ENCODE measurements around the gene CDK17.
"Not testable (repeated sequence)": the region's sequence is repeated elsewhere in the genome, so short reads cannot be mapped to it uniquely, and the experiment has no call there.

The CDK17 gene

DNA sequence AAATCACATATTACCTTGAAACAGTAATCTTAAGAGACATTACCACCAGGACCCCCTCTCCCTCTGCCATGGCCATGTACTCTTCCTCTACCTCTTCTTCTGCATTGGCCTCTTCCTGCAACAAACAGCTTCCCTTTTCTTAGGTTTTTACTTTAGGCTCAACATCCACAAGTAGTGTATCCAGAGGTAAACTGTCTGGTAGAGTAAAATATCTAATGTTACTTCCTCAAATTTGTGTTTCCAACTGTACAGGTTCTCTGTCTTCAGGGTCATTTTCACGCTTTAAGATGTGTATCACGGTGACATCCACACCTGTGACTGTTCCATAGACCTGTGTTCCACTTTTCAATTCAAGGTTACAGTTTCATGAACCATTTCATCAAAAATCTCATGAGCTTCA, 13.4 kb downstream of the CDK17 start:
- H3K4me1 Mint-ChIP-seq (ENCODE audit: low read depth), result peaks cover 70% of the 10 kb centered on the region
- H3K36me3 Mint-ChIP-seq, result peaks cover 4% of the 10 kb centered on the region
- H3K27me3 Mint-ChIP-seq, result no peaks in the 10 kb centered on the region
- H3K4me3 Mint-ChIP-seq, result no peak overlapping the region
- H3K27ac Mint-ChIP-seq, result peak overlapping the region; percentile 51
- H3K9me3 Mint-ChIP-seq (ENCODE audit: low read depth), result peaks cover 14% of the 10 kb centered on the region

DNA sequence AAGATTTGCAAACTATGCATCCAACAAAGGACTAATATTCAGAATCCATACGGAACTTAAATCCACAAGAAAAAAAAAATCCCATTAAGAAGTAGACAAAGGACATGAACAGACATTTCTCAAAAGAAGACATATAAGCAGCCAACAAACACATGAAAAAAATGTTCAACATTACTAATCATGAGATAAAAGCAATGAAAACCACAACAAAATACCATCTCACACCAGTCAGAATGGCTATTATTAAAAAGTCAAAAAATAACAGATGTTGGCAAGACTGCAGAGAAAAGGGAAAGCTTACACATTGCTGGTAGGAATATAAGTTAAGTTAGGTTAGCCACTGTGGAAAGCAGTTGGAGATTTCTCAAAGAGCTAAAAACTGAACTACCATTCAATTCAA, 16.2 kb downstream of the CDK17 start:
- Mint-ChIP-seq H3K9me3 (ENCODE audit: low read depth) (peaks cover 14% of the 10 kb centered on the region), H3K27me3 (no peaks in the 10 kb centered on the region), H3K4me3 (no peak overlapping the region), H3K36me3 (peaks cover 4% of the 10 kb centered on the region), H3K27ac (no peak overlapping the region), H3K4me1 (ENCODE audit: low read depth) (peaks cover 76% of the 10 kb centered on the region)

DNA sequence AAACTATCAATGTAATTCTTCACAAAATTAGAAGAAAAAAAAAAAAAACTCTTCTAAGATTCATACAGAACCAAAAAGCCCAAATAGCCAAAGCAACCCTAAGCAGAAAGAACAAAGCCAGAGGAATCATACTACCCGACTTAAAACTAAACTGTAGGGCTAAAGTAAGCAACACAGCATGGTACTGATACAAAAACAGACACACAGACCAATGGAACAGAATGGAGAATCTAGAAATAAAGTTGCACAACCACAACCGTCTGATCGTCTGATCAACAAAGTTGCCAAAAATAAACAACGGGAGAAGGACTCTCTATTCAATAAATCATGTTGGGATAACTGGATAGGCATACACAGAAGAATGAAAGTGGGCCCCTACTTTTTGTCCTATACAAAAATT, 16.9 kb downstream of the CDK17 start:
- H3K36me3 Mint-ChIP-seq, result peaks cover 7% of the 10 kb centered on the region
- peaks cover 77% of the 10 kb centered on the region for H3K4me1 Mint-ChIP-seq (ENCODE audit: low read depth)
- H3K4me3 Mint-ChIP-seq, result no peak overlapping the region

DNA sequence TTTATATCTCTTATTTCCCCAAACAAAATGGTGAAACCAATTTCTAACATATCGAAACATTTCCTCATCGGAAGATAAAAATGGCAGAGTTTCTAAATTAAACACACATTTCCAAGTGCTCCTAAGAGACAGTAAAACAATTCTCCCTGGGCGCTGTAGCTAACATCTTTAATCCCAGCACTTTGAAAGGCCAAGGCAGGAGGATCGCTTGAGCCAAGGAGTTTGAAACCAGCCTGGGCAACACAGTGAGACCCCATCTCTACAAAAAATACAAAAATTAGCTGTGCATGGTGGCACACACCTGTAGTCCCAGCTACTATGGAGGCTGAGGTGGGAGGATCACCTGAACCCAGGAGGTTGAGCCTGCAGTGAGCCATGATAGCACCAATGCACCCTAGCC, 20.5 kb downstream of the CDK17 start:
- peak overlapping the region; percentile 61 for H3K27ac Mint-ChIP-seq
- not testable (repeated sequence) for H3K36me3 Mint-ChIP-seq, H3K27me3 Mint-ChIP-seq, H3K4me3 Mint-ChIP-seq
- H3K4me1 Mint-ChIP-seq (ENCODE audit: low read depth), result peaks cover 82% of the 10 kb centered on the region
- peaks cover 19% of the 10 kb centered on the region for H3K9me3 Mint-ChIP-seq (ENCODE audit: low read depth)

More for the DNA sequence above, 16.9 kb downstream of the CDK17 start:
- Mint-ChIP-seq H3K9me3 (ENCODE audit: low read depth) (peaks cover 17% of the 10 kb centered on the region), H3K27me3 (no peaks in the 10 kb centered on the region), H3K27ac (no peak overlapping the region)

DNA sequence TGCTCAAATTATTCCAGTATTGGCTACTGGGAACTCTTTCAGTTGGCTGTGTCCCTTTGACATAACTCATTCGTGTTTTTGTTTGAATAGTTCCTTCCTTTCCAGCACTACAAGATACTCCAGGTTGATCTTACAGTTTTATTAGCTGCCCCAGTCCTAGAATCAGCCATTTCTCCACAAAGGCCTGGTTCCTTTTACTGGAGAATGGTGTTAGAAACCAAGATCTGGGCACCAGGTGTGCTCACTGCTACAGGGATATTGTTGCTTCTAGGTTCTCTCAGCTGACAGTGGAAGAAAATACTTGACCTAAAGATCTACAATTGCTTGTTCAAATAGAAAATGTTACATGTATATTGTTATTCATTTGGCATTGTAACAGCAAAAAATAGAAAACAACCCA, 21.9 kb downstream of the CDK17 start:
- Mint-ChIP-seq H3K27ac (peak overlapping the region; percentile 96), H3K4me3 (peak overlapping the region; percentile 80), H3K9me3 (ENCODE audit: low read depth) (peaks cover 17% of the 10 kb centered on the region), H3K4me1 (ENCODE audit: low read depth) (peaks cover 80% of the 10 kb centered on the region), H3K27me3 (no peaks in the 10 kb centered on the region), H3K36me3 (peaks cover 5% of the 10 kb centered on the region)

DNA sequence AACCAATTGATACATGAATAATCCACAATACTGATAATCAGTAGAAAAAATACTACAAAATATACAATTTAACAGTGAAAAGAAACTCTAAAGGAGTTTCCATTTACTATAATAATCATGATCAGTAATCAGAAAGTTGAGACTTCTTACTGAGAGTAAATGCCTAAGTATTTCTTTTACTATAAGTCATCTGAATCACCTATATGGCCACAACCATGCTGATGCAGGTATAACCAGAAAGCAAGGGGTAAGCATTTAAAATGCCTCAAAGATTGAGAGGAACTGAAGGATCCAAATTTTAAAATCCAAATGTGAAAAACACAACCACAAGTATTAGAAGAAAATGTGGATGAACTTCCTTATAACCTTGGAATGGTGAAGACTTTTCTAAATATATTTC, 23.4 kb downstream of the CDK17 start:
- Mint-ChIP-seq H3K4me1 (ENCODE audit: low read depth) (peaks cover 79% of the 10 kb centered on the region), H3K27ac (peak overlapping the region; percentile 96), H3K36me3 (peaks cover 5% of the 10 kb centered on the region), H3K27me3 (no peaks in the 10 kb centered on the region), H3K9me3 (ENCODE audit: low read depth) (peaks cover 6% of the 10 kb centered on the region), H3K4me3 (peak overlapping the region; percentile 80)

DNA sequence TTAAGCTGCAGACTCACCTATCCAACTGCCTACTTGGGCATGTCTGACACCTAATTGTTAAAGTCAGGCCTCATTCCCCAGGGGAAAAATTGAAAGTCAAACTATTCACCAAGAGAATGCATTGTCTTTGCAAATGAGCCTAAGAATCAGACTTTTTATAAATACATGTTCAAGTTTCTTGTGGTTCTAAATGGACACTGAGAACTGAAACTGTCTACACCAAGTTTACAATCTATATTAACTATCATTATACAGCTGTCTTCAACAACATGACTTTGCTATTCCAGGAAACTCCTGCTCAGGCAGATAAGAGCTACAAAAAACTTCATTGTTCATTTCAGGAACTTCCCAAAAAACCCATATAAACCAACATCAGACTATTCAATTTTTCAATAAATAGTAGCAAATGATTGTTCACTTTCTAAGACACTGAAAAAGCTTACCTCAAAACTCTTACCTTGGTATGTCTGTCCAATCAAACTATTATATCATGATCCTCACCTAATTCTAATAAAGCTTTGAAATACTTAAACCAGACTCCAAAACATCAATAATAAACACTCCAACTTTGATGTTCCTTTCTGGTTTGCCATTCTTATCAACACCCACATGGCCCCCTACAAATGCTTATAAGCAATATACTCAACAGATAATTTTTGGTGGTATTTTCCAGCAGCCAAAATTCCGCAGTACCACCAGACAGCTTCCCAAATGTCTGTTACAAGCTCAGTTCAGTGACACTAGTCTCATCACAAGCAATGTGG, 24.2 kb downstream of the CDK17 start:
- H3K4me3 Mint-ChIP-seq, result peak overlapping the region; percentile 22
- H3K4me1 Mint-ChIP-seq (ENCODE audit: low read depth), result peaks cover 82% of the 10 kb centered on the region
- H3K36me3 Mint-ChIP-seq, result peaks cover 5% of the 10 kb centered on the region
- peak overlapping the region; percentile 96 for H3K27ac Mint-ChIP-seq
- no peaks in the 10 kb centered on the region for H3K27me3 Mint-ChIP-seq
- peaks cover 6% of the 10 kb centered on the region for H3K9me3 Mint-ChIP-seq (ENCODE audit: low read depth)

DNA sequence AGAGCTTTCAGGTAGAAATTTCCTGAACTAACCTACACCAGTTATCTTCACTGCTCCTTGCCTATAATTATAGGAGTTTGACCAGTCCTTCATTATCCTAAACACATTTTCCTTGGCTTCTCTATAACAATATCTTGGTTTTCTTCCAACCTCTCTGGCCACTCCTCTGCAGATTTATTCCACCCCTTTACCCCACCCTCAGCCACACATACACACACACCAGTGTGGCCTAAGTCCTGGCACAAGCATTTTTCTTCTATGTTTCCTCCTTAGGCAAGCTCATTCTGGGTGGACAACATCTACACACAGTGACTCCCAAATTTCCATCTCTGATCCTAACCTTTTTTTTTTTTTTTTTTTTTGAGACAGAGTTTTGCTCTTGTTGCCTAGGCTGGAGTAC, 25.1 kb downstream of the CDK17 start:
- H3K36me3 Mint-ChIP-seq, result peaks cover 6% of the 10 kb centered on the region

DNA sequence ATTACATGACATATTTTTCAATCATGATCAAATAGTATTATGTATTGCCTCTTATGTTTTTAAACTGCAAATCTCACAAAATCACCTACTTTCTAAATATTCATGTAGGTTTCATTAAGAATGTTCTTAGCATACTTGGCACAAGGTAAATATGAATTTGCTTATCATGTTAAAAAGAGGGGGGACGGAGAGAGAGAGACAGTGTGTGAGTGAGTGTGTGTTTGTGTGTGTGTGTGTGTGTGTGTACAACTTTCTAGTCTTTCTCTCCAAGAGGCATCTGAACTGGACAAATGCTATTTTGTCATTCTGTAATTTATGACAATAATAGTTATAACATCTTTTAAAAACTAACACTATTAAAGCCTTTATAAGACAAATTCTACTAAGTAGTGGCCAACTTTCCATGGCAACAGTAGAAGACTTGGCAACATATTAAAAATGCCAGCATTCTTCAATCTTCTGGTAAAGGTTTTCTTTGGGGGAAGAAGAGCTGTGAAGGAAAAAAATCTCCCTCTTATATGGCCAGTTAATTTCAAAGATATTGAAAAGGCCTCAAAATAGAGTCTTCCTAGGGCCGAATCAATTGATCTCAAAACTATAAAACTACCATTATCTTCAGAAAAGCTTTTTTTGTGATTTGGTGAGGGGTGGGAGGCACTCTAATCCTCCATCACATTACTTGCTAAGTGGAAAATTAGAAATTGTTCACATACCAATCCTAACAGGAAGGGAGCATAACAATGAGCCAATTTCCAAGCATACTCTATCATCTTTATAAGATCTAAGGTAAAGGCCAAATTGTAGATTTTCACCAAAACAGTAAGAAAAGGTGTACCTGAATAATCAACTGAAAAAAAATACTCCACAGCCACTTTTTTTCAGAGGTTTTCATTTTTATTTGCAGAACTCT, 28.2 kb downstream of the CDK17 start:
- H3K9me3 Mint-ChIP-seq (ENCODE audit: low read depth), result no peaks in the 10 kb centered on the region
- H3K27me3 Mint-ChIP-seq, result no peaks in the 10 kb centered on the region
- H3K27ac Mint-ChIP-seq, result peak overlapping the region; percentile 68
- no peak overlapping the region for H3K4me3 Mint-ChIP-seq
- peaks cover 84% of the 10 kb centered on the region for H3K4me1 Mint-ChIP-seq (ENCODE audit: low read depth)
- peaks cover 6% of the 10 kb centered on the region for H3K36me3 Mint-ChIP-seq

More for the DNA sequence above, 25.1 kb downstream of the CDK17 start:
- no peak overlapping the region for H3K4me3 Mint-ChIP-seq
- peaks cover 78% of the 10 kb centered on the region for H3K4me1 Mint-ChIP-seq (ENCODE audit: low read depth)
- H3K9me3 Mint-ChIP-seq (ENCODE audit: low read depth), result peaks cover 6% of the 10 kb centered on the region
- peak overlapping the region; percentile 96 for H3K27ac Mint-ChIP-seq
- no peaks in the 10 kb centered on the region for H3K27me3 Mint-ChIP-seq

DNA sequence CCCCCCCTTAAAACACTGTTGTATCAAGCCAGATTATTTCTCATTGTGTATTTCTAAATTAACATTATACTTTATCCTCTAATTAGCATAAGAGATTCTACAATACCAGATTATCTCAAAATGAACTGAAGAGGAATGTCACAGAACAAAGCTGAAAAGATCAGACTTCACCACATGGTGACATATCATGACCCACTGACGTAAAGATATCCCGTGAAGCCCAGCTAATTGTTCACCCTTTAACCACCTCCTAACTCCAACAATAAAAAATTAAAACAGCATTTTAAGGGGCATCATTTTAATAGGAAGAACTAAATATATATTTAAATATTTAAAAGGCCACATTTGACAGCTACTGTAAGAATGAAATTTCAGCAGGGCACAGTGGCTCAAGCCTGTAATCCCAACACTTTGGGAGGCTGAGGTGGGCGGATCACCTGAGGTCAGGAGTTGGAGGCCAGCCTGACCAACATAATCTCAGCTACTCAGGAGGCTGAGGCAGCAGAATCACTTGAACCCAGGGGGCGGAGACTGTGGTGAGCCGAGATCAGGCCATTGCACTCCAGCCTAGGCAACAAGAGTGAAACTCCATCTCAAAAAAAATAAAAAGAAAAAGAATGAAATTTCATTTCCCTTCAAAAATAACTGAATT, 29.0 kb downstream of the CDK17 start:
- no peaks in the 10 kb centered on the region for H3K27me3 Mint-ChIP-seq
- H3K36me3 Mint-ChIP-seq, result peaks cover 6% of the 10 kb centered on the region
- peaks cover 83% of the 10 kb centered on the region for H3K4me1 Mint-ChIP-seq (ENCODE audit: low read depth)
- H3K27ac Mint-ChIP-seq, result peak overlapping the region; percentile 68
- H3K9me3 Mint-ChIP-seq (ENCODE audit: low read depth), result no peaks in the 10 kb centered on the region
- H3K4me3 Mint-ChIP-seq, result no peak overlapping the region

DNA sequence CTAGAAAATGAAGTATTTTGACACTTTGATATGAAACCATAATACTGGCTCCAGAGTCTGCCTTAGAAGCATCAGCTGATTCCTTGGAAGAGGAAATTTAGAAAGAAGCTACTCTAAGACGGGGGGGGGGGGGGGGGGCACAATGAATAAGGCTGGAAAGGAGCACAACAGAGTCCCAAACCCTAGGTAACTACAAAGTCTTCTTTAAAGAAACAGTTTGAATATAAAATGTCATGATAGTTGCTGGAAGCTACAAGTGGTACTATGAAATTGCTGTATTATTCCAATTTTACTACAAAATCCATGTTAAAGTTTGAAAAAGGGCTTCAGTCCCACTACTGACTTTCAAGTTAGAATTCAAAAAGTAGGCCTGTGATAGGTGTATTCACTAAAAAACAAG, 31.6 kb downstream of the CDK17 start:
- H3K36me3 Mint-ChIP-seq, result peaks cover 8% of the 10 kb centered on the region
- no peaks in the 10 kb centered on the region for H3K9me3 Mint-ChIP-seq (ENCODE audit: low read depth)
- H3K4me3 Mint-ChIP-seq, result no peak overlapping the region
- H3K27me3 Mint-ChIP-seq, result no peaks in the 10 kb centered on the region
- H3K4me1 Mint-ChIP-seq (ENCODE audit: low read depth), result peaks cover 80% of the 10 kb centered on the region
- H3K27ac Mint-ChIP-seq, result no peak overlapping the region

DNA sequence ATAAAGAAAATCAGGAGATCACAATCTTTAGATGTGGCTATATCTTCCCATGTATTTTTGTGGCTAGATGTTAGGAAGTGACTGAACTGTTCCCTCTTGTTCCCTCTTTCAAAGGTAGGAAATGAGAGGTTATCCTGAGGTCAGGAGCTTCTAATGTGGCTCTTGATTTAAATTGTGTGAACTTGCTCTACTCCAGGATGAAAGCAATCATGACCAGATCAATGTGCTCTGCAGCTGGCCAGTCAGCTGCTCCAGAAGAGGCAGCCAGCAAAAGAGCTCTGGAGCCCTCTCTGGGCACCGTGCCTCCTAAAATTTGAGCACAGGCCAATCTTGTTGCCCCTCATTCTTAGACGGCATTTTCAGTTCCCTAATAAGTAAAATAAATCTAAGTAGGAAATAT, 32.0 kb downstream of the CDK17 start:
- no peak overlapping the region for H3K4me3 Mint-ChIP-seq
- no peaks in the 10 kb centered on the region for H3K27me3 Mint-ChIP-seq
- peaks cover 8% of the 10 kb centered on the region for H3K36me3 Mint-ChIP-seq
- peak overlapping the region; percentile 43 for H3K27ac Mint-ChIP-seq
- no peaks in the 10 kb centered on the region for H3K9me3 Mint-ChIP-seq (ENCODE audit: low read depth)
- peaks cover 81% of the 10 kb centered on the region for H3K4me1 Mint-ChIP-seq (ENCODE audit: low read depth)

DNA sequence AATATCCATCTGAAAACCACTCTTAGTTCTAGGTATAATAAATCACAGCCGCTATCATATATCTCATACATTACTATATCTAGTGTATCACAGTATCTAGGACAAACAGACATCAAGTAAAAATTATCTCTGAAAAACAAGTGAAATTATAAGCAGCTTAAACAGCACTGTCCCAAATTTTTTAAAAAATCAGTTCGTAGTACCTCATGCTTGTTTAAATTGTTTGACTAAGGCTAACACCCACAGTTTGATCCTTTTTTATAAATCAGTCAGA, 33.9 kb downstream of the CDK17 start:
- peaks cover 10% of the 10 kb centered on the region for H3K36me3 Mint-ChIP-seq
- no peaks in the 10 kb centered on the region for H3K27me3 Mint-ChIP-seq
- no peaks in the 10 kb centered on the region for H3K9me3 Mint-ChIP-seq (ENCODE audit: low read depth)
- no peak overlapping the region for H3K27ac Mint-ChIP-seq
- no peak overlapping the region for H3K4me3 Mint-ChIP-seq
- H3K4me1 Mint-ChIP-seq (ENCODE audit: low read depth), result peaks cover 82% of the 10 kb centered on the region

DNA sequence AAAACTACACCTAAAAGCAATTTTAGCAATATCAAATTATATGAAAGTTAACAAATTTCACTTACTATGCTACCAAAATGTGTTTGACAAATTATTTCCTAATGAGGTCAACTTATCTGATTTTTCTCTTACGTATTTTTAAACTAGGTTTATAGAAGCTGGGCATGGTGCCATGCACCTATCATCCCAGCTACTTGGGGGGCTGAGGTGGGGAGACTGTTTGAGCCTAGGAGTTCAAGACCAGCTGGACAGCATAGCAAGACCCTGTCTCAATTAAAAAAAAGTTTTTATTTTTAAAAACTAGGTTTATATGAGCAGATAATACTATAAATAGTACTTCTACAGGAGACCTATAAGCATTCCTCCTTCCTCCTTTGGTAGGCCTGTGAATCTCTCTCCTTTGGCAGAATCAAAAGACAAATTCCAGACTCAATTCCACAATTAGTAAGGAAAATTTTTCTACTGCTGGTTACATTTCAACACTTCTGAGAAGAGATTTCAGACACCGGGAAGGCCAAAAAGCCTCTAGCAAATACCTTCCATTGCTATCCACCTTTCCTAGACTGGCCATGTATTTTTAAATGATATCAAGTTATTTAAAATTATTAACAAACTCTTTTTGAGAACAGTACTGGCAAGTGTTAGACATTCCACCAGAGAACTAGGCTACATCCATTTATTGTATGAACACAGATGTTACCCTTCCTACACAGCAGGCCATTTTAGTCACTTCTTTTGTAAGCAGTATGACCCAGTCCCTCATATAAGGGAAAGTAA, 34.4 kb downstream of the CDK17 start:
- no peak overlapping the region for H3K4me3 Mint-ChIP-seq
- no peak overlapping the region for H3K27ac Mint-ChIP-seq
- no peaks in the 10 kb centered on the region for H3K9me3 Mint-ChIP-seq (ENCODE audit: low read depth)
- peaks cover 82% of the 10 kb centered on the region for H3K4me1 Mint-ChIP-seq (ENCODE audit: low read depth)
- H3K27me3 Mint-ChIP-seq, result no peaks in the 10 kb centered on the region
- H3K36me3 Mint-ChIP-seq, result peaks cover 10% of the 10 kb centered on the region

Measured in activated naive CD8-positive, alpha-beta T cell (primary cell).